A549 (cell line): ENCODE measurements around the gene KIF1A.

Experiments
- CEBPB ChIP-seq, 2 experiments: fragments of >200 bp in 1 of 2; sonication (Bioruptor Twin) in 1 of 2; formaldehyde crosslinking in 1 of 2; IDR thresholded peaks; 2 replicates each; pipeline ENCODE4 v1.6.1; 2012 to 2016
- HES2 ChIP-seq: fragments of >200 bp; sonication (Bioruptor Twin); formaldehyde crosslinking; IDR thresholded peaks from 2 replicates; pipeline ENCODE4 v1.6.1; 2016
- MAZ ChIP-seq: fragments of 150-350 bp; IDR thresholded peaks from 2 replicates; pipeline ENCODE4 v1.6.1; 2014; ENCODE audit warnings: antibody characterized with exemption, low read depth, low read length, borderline replicate concordance
- MYC ChIP-seq: IDR thresholded peaks from 2 replicates; pipeline ENCODE4 v1.6.1; 2012; ENCODE audit warnings: mild to moderate bottlenecking, inconsistent platforms, low read length, improper control_type of control experiment, borderline replicate concordance
- POLR2A ChIP-seq: IDR thresholded peaks from 2 replicates; pipeline ENCODE4 v1.6.1; 2012; ENCODE audit warnings: mild to moderate bottlenecking, low read length
- SMC3 ChIP-seq: fragments of >200 bp; sonication (Bioruptor Twin); formaldehyde crosslinking; IDR thresholded peaks from 3 replicates; pipeline ENCODE4 v1.6.1; 2018; ENCODE audit warnings: inconsistent platforms
- TP53 ChIP-seq: fragments of 250-450 bp; sonication (Bioruptor Pico); IDR thresholded peaks from 2 replicates; pipeline ENCODE4 v1.5.0; 2021; ENCODE audit warnings: mild to moderate bottlenecking, moderate library complexity
- TF ChIP-seq, protein P1 (sequence below): fragments of >200 bp; sonication (Bioruptor Twin); formaldehyde crosslinking; IDR thresholded peaks from 3 replicates; pipeline ENCODE4 v1.5.1; 2016
- TF ChIP-seq, protein P2 (sequence below): fragments of 200-600 bp; sonication (generic); IDR thresholded peaks from 2 replicates; pipeline ENCODE4 v1.6.1; 2016; ENCODE audit warnings: antibody characterized with exemption, mild to moderate bottlenecking, moderate library complexity

DNA sequence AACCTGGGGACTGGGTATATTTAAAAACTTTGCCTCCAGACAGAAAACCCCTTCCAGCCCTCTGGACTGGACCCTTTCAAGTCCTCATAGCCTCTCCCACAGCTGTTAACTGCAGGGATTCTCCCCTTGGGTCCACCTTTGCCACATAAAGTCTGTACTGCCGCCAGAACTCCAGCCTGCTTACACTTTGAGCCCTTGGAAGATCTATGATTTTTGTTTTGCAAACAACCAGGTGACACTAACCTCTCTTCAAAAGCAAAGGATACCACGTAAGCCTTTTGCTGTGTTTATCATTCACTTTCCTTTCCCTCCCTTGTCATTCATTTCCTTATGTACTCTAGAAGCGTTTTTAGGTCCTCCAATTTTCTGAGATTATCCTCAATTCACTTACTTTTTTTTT is 44.5 kb upstream of the KIF1A start:
- TF ChIP-seq, protein P1, sequence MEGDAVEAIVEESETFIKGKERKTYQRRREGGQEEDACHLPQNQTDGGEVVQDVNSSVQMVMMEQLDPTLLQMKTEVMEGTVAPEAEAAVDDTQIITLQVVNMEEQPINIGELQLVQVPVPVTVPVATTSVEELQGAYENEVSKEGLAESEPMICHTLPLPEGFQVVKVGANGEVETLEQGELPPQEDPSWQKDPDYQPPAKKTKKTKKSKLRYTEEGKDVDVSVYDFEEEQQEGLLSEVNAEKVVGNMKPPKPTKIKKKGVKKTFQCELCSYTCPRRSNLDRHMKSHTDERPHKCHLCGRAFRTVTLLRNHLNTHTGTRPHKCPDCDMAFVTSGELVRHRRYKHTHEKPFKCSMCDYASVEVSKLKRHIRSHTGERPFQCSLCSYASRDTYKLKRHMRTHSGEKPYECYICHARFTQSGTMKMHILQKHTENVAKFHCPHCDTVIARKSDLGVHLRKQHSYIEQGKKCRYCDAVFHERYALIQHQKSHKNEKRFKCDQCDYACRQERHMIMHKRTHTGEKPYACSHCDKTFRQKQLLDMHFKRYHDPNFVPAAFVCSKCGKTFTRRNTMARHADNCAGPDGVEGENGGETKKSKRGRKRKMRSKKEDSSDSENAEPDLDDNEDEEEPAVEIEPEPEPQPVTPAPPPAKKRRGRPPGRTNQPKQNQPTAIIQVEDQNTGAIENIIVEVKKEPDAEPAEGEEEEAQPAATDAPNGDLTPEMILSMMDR: no peak
- no peak for TF ChIP-seq CEBPB (IDR thresholded peaks at IDR 0.05)
- no peak for TF ChIP-seq HES2
- TF ChIP-seq MYC: no peak
- no peak for TF ChIP-seq SMC3
- TF ChIP-seq POLR2A: no peak
- TF ChIP-seq TP53 (CRISPR knock-in tag): no peak
- TF ChIP-seq, protein P2, sequence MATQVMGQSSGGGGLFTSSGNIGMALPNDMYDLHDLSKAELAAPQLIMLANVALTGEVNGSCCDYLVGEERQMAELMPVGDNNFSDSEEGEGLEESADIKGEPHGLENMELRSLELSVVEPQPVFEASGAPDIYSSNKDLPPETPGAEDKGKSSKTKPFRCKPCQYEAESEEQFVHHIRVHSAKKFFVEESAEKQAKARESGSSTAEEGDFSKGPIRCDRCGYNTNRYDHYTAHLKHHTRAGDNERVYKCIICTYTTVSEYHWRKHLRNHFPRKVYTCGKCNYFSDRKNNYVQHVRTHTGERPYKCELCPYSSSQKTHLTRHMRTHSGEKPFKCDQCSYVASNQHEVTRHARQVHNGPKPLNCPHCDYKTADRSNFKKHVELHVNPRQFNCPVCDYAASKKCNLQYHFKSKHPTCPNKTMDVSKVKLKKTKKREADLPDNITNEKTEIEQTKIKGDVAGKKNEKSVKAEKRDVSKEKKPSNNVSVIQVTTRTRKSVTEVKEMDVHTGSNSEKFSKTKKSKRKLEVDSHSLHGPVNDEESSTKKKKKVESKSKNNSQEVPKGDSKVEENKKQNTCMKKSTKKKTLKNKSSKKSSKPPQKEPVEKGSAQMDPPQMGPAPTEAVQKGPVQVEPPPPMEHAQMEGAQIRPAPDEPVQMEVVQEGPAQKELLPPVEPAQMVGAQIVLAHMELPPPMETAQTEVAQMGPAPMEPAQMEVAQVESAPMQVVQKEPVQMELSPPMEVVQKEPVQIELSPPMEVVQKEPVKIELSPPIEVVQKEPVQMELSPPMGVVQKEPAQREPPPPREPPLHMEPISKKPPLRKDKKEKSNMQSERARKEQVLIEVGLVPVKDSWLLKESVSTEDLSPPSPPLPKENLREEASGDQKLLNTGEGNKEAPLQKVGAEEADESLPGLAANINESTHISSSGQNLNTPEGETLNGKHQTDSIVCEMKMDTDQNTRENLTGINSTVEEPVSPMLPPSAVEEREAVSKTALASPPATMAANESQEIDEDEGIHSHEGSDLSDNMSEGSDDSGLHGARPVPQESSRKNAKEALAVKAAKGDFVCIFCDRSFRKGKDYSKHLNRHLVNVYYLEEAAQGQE: no peak
- TF ChIP-seq MAZ: no peak
